ENCODE data around the gene HIGD2A.

GRCh38 chr5:176339304-176339703, 49.2 kb upstream of the HIGD2A start:
- no peak for TF ChIP-seq MXD1 (CRISPR knock-in tag; IDR thresholded peaks at IDR 0.05; ENCODE audit: borderline replicate concordance, poor library complexity, severe bottlenecking)
- TF ChIP-seq PCBP2 (IDR thresholded peaks at IDR 0.05; ENCODE audit: low read depth, low read length, poor library complexity, severe bottlenecking), result no peak
